Measurements from ENCODE around the gene CTU1.

Gene CTU1

DNA sequence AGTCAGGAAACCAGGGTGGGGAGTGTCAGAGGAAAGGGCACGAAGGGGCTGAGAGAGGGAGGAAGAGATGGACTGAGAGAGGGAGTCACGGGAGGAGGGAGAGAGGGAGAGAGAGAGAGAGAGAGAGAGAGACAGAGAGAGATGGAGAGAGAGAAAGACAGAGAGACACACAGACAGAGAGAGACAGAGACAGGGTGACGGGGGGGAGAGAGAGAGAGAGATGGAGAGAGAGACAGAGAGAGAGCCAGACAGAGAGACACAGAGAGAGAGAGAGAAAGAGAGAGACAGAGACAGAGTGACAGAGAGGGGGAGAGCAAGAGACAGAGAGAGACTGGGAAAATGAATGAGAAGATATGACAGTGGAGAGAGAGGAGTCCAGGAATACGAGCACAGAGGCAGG lies 25.0 kb downstream of the CTU1 start:
- ChIA-PET POLR2A (no interaction called here), CTCF (no interaction called here)
- no peak overlapping the region for H3K27ac ChIP-seq (ENCODE audit: extremely low read depth, low read depth, low read length)
- H3K36me3 ChIP-seq (ENCODE audit: control insufficient read depth in 2 of 2, insufficient read depth in 1 of 2, low read length in 2 of 2) = no peaks in the 10 kb centered on the region
- no peaks in the 10 kb centered on the region for H3K9me3 ChIP-seq (ENCODE audit: control insufficient read depth, insufficient read depth, low read depth, low read length)
- H3K4me1 ChIP-seq (ENCODE audit: control insufficient read depth, insufficient read depth, low read length) = no peaks in the 10 kb centered on the region
- TF ChIP-seq ZNF48 (tag by site-specific recombination; IDR thresholded peaks at IDR 0.05) (no peak), ZNF596 (tag by site-specific recombination; IDR thresholded peaks at IDR 0.05) (peak; percentile 97), ZNF266 (tag by site-specific recombination; IDR thresholded peaks at IDR 0.05; ENCODE audit: low read depth) (0 out of 2 replicates have a peak, but pooled peaks have one; percentile 35), ZBTB48 (tag by site-specific recombination; IDR thresholded peaks at IDR 0.05) (no peak)
- H3K4me3 ChIP-seq (ENCODE audit: low read depth, low read length) = no peak overlapping the region

DNA sequence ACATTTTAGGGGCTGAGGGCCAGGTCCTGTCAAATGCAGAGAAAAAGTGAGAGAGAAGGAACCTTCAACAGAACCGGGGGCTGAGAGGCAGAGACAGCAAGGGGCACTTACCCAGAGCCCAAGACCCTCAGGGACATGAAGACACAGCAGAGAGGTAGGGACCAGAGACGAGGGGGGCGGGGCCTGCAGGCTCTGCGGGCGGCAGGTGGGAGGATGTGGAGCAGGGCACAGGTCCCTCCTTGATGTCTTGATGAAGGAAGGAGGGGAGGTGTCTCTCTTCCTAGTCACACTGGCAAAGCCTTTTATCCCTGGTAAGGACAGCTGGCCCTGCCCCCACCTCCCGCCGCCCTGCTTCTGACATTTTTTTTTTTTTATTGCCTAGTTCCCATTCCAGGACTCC lies 25.6 kb downstream of the CTU1 start, which contains the start of gene KLK14:
Gene KLK14 (minus strand): TSS at position 277 of the 400 bp plus-strand sequence. CDS start 273 bp downstream, at position 4.
- no peaks in the 10 kb centered on the region for H3K9me3 ChIP-seq (ENCODE audit: control insufficient read depth, insufficient read depth, low read depth, low read length)
- no peaks in the 10 kb centered on the region for H3K36me3 ChIP-seq (ENCODE audit: control insufficient read depth in 2 of 2, insufficient read depth in 1 of 2, low read length in 2 of 2)
- H3K4me1 ChIP-seq (ENCODE audit: control insufficient read depth, insufficient read depth, low read length) = no peaks in the 10 kb centered on the region
- TF ChIP-seq, protein P1, sequence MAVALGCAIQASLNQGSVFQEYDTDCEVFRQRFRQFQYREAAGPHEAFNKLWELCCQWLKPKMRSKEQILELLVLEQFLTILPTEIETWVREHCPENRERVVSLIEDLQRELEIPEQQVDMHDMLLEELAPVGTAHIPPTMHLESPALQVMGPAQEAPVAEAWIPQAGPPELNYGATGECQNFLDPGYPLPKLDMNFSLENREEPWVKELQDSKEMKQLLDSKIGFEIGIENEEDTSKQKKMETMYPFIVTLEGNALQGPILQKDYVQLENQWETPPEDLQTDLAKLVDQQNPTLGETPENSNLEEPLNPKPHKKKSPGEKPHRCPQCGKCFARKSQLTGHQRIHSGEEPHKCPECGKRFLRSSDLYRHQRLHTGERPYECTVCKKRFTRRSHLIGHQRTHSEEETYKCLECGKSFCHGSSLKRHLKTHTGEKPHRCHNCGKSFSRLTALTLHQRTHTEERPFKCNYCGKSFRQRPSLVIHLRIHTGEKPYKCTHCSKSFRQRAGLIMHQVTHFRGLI (tag by site-specific recombination; IDR thresholded peaks at IDR 0.05) = no peak
- TF ChIP-seq ZNF692 (tag by site-specific recombination; IDR thresholded peaks at IDR 0.05) (no peak), ZFHX2 (tag by site-specific recombination; conservative IDR thresholded peaks at IDR 0.05) (0 out of 2 replicates have a peak, but pooled peaks have one; percentile 17), GLIS1 (tag by site-specific recombination; IDR thresholded peaks at IDR 0.05) (no peak), ZNF138 (tag by site-specific recombination; IDR thresholded peaks at IDR 0.05; ENCODE audit: borderline replicate concordance) (no peak), SCRT2 (tag by site-specific recombination; IDR thresholded peaks at IDR 0.05) (no peak), ZNF488 (tag by site-specific recombination; IDR thresholded peaks at IDR 0.05) (no peak), ZNF768 (tag by site-specific recombination; IDR thresholded peaks at IDR 0.05) (no peak)
- ChIA-PET CTCF (no interaction called here), POLR2A (no interaction called here)
- H3K4me3 ChIP-seq (ENCODE audit: low read depth, low read length) = no peak within 1 kb of the TSS
- H3K27ac ChIP-seq (ENCODE audit: extremely low read depth, low read depth, low read length) = no peak within 1 kb of the TSS

GRCh38 chr19:51081476-51081875 lies 26.7 kb downstream of the CTU1 start:
- POLR2A ChIA-PET = no interaction called here

DNA sequence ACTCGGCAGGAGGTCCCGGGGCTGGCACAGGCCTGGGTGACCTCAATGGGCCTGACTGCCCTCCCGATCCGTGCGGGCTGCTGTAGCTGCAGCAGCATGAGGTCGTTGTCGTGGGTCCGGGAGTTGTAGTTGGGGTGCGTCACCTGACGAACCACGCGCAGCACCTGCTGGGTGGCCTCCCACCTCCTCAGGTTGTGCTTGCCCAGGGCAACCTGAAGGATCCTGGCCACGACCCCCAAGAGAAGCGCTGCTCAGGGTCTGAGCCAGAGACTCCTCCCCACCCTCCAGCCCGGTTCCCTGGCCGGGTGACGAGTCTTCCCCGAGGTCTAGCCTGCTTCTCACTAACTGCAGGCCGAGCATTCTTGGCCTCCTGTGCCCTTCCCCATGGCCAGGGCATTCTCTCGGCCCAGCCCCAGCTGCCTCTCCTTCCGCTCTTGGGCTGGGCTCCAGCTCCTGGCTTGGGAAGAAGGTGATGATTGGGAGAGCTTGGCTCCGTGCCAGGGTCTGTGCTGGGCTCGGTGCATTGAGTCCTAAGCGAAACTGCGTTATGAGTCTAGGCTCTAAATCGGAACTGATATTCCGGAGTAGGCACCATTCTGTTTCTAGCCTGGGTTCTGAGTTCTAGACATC lies 28.6 kb downstream of the CTU1 start:
- H3K4me3 ChIP-seq (ENCODE audit: low read depth, low read length) = no peak overlapping the region
- H3K36me3 ChIP-seq (ENCODE audit: control insufficient read depth in 2 of 2, insufficient read depth in 1 of 2, low read length in 2 of 2) = no peaks in the 10 kb centered on the region
- H3K9me3 ChIP-seq (ENCODE audit: control insufficient read depth, insufficient read depth, low read depth, low read length) = no peaks in the 10 kb centered on the region
- TF ChIP-seq ZNF580 (tag by site-specific recombination; IDR thresholded peaks at IDR 0.05) (no peak), ZNF544 (tag by site-specific recombination; IDR thresholded peaks at IDR 0.05) (0 out of 2 replicates have a peak, but pooled peaks have one; percentile 42)
- no peaks in the 10 kb centered on the region for H3K4me1 ChIP-seq (ENCODE audit: control insufficient read depth, insufficient read depth, low read length)
- H3K27ac ChIP-seq (ENCODE audit: extremely low read depth, low read depth, low read length) = no peak overlapping the region
- ChIA-PET CTCF (interaction anchor here (1.3 to 1.9 kb wide), 2 partner anchors 15 to 17 kb away, joined by 5 to 6 read pairs; no protein-coding TSS in a partner anchor), POLR2A (no interaction called here)

More at GRCh38 chr19:51081476-51081875, 26.7 kb downstream of the CTU1 start:
- no peak overlapping the region for H3K27ac ChIP-seq (ENCODE audit: extremely low read depth, low read depth, low read length)
- CTCF ChIA-PET = interaction anchor here (0.6 to 1.9 kb wide), 3 partner anchors 15 to 114 kb away, joined by 3 to 5 read pairs (median 3); no protein-coding TSS in a partner anchor
- no peak for TF ChIP-seq ZNF394 (tag by site-specific recombination; IDR thresholded peaks at IDR 0.05; ENCODE audit: borderline replicate concordance)
- TF ChIP-seq ZNF571 (tag by site-specific recombination; IDR thresholded peaks at IDR 0.05) = no peak
- no peak for TF ChIP-seq ZBTB17 (tag by site-specific recombination; IDR thresholded peaks at IDR 0.05)
- H3K9me3 ChIP-seq (ENCODE audit: control insufficient read depth, insufficient read depth, low read depth, low read length) = no peaks in the 10 kb centered on the region
- no peak overlapping the region for H3K4me3 ChIP-seq (ENCODE audit: low read depth, low read length)
- H3K4me1 ChIP-seq (ENCODE audit: control insufficient read depth, insufficient read depth, low read length) = no peaks in the 10 kb centered on the region
- H3K36me3 ChIP-seq (ENCODE audit: control insufficient read depth in 2 of 2, insufficient read depth in 1 of 2, low read length in 2 of 2) = no peaks in the 10 kb centered on the region
